UCSD-AML1 (cell line): ENCODE results near the gene PGAP1.

Experiments
- DNase-seq: peaks from one replicate; lab custom pipeline; 2025; ENCODE audit not compliant: unreplicated experiment; lab: John Stamatoyannopoulos, UW

The PGAP1 gene

GRCh38 chr2:196802401-196802800 lies 124.1 kb downstream of the PGAP1 start:
- no peak for DNase-seq

- no peak for DNase-seq
Measured at GRCh38 chr2:196801674-196802261, 124.7 kb downstream of the PGAP1 start.

GRCh38 chr2:196798980-196799379 lies 127.5 kb downstream of the PGAP1 start:
- DNase-seq, result no peak

GRCh38 chr2:196792865-196793264 lies 133.6 kb downstream of the PGAP1 start:
- no peak for DNase-seq

- DNase-seq, result no peak
Measured at GRCh38 chr2:196783431-196784094, 142.9 kb downstream of the PGAP1 start.
